Vagina (tissue), 2 donors: ENCODE measurements around the gene ALG12. TPM values are rescaled to one million over a fixed set of nuclear protein-coding genes. Genes with fewer than 3 reads are reported as not detected.
A peak's percentile ranks its signal among the peaks of the same experiment; 100 is the strongest.

Experiments used
- DNase-seq, 2 donors: peaks; one replicate each; pipeline ENCODE4 v3.0.0-alpha.2; 2017; ENCODE audit errors: extremely low spot score in 2 of 2
- H3K27ac ChIP-seq: fragments of 200-600 bp; sonication (generic); one replicate; pipeline ENCODE4 v1.5.1; 2019
- H3K27me3 ChIP-seq: fragments of 200-600 bp; sonication (generic); one replicate; pipeline ENCODE4 v1.5.1; 2019
- H3K36me3 ChIP-seq, 2 donors: fragments of 200-600 bp; sonication (generic); one replicate each; pipeline ENCODE4 v1.5.1; 2017 to 2019
- H3K4me1 ChIP-seq: fragments of 200-600 bp; sonication (generic); one replicate; pipeline ENCODE4 v1.5.1; 2019
- H3K4me3 ChIP-seq, 2 donors: fragments of 200-600 bp; sonication (generic); 1 replicate in 1 of 2; 2 replicates in 1 of 2; pipeline ENCODE4 v1.5.1; 2016 to 2019
- H3K9me3 ChIP-seq: fragments of 200-600 bp; sonication (generic); one replicate; pipeline ENCODE4 v1.5.1; 2019
- POLR2A ChIP-seq, 2 donors: fragments of 450-650 bp; IDR thresholded peaks; one replicate each; pipeline ENCODE4 v1.6.1; 2017; ENCODE audit warnings: antibody characterized with exemption in 2 of 2, mild to moderate bottlenecking in 2 of 2, moderate library complexity in 2 of 2
- POLR2AphosphoS5 ChIP-seq, 2 donors: sonication (generic); formaldehyde crosslinking; IDR thresholded peaks; one replicate each; pipeline ENCODE4 v1.9.0; 2017; ENCODE audit warnings: antibody characterized with exemption in 2 of 2, mild to moderate bottlenecking in 2 of 2, low read depth in 1 of 2; ENCODE audit not compliant: insufficient read depth in 1 of 2
- intact Hi-C: fragments of 100-400 bp; cut with DNase I; formaldehyde crosslinking; loops from one replicate; pipeline ENCODE4 v1.15.1; 2023
- total RNA-seq: library from RNA; depleted of rRNA; stranded (reverse); fragments of >200 nt; gene quantifications from one replicate; pipeline ENCODE4 v1.2.3, GENCODE V29; 2016
- TF ChIP-seq, protein P1 (sequence below), 3 experiments: fragments of 450-650 bp in 2 of 3; fragments of 200-600 bp in 1 of 3; sonication (generic) in 1 of 3; IDR thresholded peaks; one replicate each; pipeline ENCODE4 v1.5.1; 2017 to 2019; ENCODE audit warnings: antibody characterized with exemption in 3 of 3, mild to moderate bottlenecking in 2 of 3, moderate library complexity in 2 of 3

Gene ALG12
- total RNA-seq, 1 donor from 2014 or later, result 21.4 TPM

DNA sequence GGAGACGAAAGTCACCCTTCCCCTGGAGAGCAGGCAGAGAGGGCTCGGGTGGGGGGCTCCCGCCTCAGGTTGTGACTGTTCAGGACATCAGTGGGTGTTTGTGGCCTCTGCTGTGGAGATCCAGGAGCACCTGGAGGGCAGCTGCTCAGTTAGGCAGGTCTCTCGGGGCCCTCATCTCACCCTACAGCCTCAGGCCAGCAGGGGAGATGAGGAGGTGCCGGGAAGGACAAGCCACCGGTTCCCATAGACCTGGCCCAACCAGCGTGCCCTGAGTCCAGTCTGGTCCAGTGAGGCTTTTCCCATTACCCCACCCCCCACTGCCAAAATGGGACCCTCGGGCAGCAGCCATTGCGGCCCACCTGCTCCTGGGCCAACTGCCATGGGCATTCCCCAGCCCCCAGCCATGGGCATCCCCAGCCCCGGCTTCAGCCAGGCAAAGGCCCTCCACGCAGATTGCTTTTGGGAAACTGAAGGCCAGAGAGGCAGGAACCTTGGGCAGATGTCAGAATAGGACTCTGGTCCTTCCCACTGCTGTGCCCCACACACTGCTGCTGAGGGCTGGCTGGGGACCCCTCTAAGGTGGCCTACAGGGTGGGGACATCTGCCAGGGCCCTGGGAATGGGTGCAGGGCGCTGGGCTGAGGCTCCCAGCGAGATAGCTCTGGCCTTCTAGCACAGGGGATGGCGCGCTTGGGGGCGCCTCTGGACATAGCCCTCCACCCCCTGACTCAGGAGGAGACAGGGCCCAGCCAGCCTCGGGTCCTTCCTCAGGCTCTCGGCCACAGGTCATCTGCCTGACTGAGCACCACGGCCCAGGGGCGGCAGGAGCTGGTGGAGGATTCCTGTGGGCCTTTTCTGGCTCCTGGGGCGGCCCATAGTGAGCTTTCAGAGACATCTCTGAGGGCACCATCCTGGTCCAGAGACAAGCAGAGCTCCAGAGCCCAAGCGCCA is 47.1 kb upstream of the ALG12 start:
- intact Hi-C loops, result loop anchor here (5.0 kb wide), 1 partner anchor 227 kb away; no protein-coding TSS in a partner anchor

GRCh38 chr22:49964136-49965090 is 46.2 kb upstream of the ALG12 start:
- Histone ChIP-seq H3K36me3 (peaks cover 0 to 25% of the 10 kb centered on the region in 2 donors), H3K27me3 (no peaks in the 10 kb centered on the region), H3K4me1 (peaks cover 64% of the 10 kb centered on the region), H3K4me3 (peak overlapping the region; percentile 76 to 100), H3K9me3 (no peaks in the 10 kb centered on the region), H3K27ac (peak overlapping the region; percentile 89)
- intact Hi-C loops, result loop anchor here (5.0 kb wide), 1 partner anchor 228 kb away; no protein-coding TSS in a partner anchor
- no peak for DNase-seq
- TF ChIP-seq, protein P1, sequence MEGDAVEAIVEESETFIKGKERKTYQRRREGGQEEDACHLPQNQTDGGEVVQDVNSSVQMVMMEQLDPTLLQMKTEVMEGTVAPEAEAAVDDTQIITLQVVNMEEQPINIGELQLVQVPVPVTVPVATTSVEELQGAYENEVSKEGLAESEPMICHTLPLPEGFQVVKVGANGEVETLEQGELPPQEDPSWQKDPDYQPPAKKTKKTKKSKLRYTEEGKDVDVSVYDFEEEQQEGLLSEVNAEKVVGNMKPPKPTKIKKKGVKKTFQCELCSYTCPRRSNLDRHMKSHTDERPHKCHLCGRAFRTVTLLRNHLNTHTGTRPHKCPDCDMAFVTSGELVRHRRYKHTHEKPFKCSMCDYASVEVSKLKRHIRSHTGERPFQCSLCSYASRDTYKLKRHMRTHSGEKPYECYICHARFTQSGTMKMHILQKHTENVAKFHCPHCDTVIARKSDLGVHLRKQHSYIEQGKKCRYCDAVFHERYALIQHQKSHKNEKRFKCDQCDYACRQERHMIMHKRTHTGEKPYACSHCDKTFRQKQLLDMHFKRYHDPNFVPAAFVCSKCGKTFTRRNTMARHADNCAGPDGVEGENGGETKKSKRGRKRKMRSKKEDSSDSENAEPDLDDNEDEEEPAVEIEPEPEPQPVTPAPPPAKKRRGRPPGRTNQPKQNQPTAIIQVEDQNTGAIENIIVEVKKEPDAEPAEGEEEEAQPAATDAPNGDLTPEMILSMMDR (IDR thresholded peaks at IDR 0.05), result no peak
- TF ChIP-seq POLR2AphosphoS5 (IDR thresholded peaks at IDR 0.05; ENCODE audit: insufficient read depth in 1 of 2, low read depth in 1 of 2), result no peak
- no peak for TF ChIP-seq POLR2A (IDR thresholded peaks at IDR 0.05)

More for the DNA sequence above, 47.1 kb upstream of the ALG12 start:
- Histone ChIP-seq H3K9me3 (no peaks in the 10 kb centered on the region), H3K4me3 (peak overlapping the region in 1 of 2 donors; percentile 100), H3K36me3 (peaks cover 0 to 25% of the 10 kb centered on the region in 2 donors), H3K4me1 (peaks cover 67% of the 10 kb centered on the region), H3K27ac (peak overlapping the region; percentile 89), H3K27me3 (no peaks in the 10 kb centered on the region)
- DNase-seq, result no peak
- no peak for TF ChIP-seq POLR2A (IDR thresholded peaks at IDR 0.05)

GRCh38 chr22:49963647-49964026 is 45.4 kb upstream of the ALG12 start:
- peaks cover 69% of the 10 kb centered on the region for H3K4me1 ChIP-seq
- TF ChIP-seq POLR2AphosphoS5 (IDR thresholded peaks at IDR 0.05; ENCODE audit: insufficient read depth in 1 of 2, low read depth in 1 of 2) (no peak), POLR2A (IDR thresholded peaks at IDR 0.05) (no peak)
- TF ChIP-seq, protein P1 (IDR thresholded peaks at IDR 0.05), result no peak
- DNase-seq, result no peak
- peak overlapping the region; percentile 89 for H3K27ac ChIP-seq
- H3K9me3 ChIP-seq, result no peaks in the 10 kb centered on the region
- peaks cover 0 to 25% of the 10 kb centered on the region in 2 donors for H3K36me3 ChIP-seq
- intact Hi-C loops, result no loop called here
- peak overlapping the region; percentile 76 to 100 for H3K4me3 ChIP-seq
- no peaks in the 10 kb centered on the region for H3K27me3 ChIP-seq

GRCh38 chr22:49962751-49963646 is 44.8 kb upstream of the ALG12 start:
- intact Hi-C loops, result no loop called here
- Histone ChIP-seq H3K27ac (peak overlapping the region; percentile 89), H3K36me3 (peaks cover 0 to 25% of the 10 kb centered on the region in 2 donors), H3K4me1 (peaks cover 67% of the 10 kb centered on the region), H3K27me3 (no peaks in the 10 kb centered on the region), H3K9me3 (no peaks in the 10 kb centered on the region), H3K4me3 (peak overlapping the region; percentile 76 to 100)
- TF ChIP-seq POLR2AphosphoS5 (IDR thresholded peaks at IDR 0.05; ENCODE audit: insufficient read depth in 1 of 2, low read depth in 1 of 2) (peak in 1 of 2 donors; percentile 74), POLR2A (IDR thresholded peaks at IDR 0.05) (no peak)
- DNase-seq, result no peak

DNA sequence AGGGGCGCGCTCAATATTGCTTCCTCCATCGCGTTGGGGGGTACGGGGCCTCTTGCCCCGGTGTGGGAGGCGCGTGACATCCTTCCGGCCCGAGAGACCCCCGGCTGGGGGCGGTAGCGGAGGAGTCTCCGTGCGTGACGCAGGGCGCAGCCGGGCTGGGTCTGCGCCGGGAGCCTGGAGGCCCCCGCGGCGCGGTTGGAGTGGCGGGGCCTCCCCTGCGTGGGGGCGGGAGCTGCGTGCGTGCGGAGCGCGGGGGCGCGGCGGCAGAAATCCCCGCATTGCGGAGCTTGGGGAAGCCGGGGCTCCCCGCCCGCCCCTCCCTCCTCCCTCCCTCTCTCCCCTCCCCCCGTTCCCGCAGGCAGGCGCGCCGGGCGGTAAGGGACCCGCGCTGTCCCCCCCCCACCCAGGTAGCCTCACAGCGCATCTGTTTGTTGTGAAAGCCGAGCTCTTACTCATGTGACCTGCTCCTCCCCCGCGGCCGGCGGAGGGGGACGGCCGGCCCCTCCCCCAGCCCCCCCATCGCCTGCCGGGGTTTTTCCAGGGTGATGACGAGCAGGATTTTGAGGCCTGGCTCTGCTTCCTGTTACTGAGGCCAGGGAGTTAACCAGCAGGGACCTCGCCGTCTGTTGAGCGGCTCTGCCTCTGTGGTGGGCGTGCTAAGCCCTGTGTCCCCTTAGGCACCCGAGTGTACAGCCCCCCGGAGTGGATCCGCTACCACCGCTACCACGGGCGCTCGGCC is 43.9 kb upstream of the ALG12 start:
- H3K27ac ChIP-seq, result peak overlapping the region; percentile 89
- peaks cover 58% of the 10 kb centered on the region for H3K4me1 ChIP-seq
- peak overlapping the region; percentile 76 to 100 for H3K4me3 ChIP-seq
- intact Hi-C loops, result no loop called here
- peak in 1 of 2 donors; percentile 97 for DNase-seq
- peaks cover 0 to 25% of the 10 kb centered on the region in 2 donors for H3K36me3 ChIP-seq
- H3K27me3 ChIP-seq, result no peaks in the 10 kb centered on the region
- TF ChIP-seq, protein P1 (IDR thresholded peaks at IDR 0.05), result no peak
- peak; percentile 79 to 85 for TF ChIP-seq POLR2AphosphoS5 (IDR thresholded peaks at IDR 0.05; ENCODE audit: insufficient read depth in 1 of 2, low read depth in 1 of 2)
- peak in 1 of 2 donors; percentile 64 for TF ChIP-seq POLR2A (IDR thresholded peaks at IDR 0.05)
- H3K9me3 ChIP-seq, result no peaks in the 10 kb centered on the region
